ENCODE measurements around the gene KHDRBS1.

DNA sequence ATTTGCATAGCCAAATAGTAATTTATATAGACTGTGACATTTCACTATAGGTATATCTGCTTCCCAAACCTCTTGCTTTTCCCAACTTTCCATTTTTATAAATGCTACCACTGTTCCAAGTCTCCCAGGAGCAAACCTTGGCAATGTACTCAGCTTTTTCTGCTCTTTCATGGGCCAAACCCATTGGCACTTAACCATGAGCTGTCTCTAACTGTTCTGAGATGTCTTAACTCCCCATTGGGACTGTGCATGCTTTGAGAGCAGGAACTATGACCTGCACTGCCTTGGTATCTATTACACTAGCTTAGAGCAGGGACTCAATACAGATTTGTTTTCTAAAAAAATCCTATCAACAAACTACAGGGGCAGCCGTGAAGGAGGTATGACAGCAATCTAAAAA, 22.5 kb upstream of the KHDRBS1 start:
- TF ChIP-seq, protein P1, sequence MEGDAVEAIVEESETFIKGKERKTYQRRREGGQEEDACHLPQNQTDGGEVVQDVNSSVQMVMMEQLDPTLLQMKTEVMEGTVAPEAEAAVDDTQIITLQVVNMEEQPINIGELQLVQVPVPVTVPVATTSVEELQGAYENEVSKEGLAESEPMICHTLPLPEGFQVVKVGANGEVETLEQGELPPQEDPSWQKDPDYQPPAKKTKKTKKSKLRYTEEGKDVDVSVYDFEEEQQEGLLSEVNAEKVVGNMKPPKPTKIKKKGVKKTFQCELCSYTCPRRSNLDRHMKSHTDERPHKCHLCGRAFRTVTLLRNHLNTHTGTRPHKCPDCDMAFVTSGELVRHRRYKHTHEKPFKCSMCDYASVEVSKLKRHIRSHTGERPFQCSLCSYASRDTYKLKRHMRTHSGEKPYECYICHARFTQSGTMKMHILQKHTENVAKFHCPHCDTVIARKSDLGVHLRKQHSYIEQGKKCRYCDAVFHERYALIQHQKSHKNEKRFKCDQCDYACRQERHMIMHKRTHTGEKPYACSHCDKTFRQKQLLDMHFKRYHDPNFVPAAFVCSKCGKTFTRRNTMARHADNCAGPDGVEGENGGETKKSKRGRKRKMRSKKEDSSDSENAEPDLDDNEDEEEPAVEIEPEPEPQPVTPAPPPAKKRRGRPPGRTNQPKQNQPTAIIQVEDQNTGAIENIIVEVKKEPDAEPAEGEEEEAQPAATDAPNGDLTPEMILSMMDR (IDR thresholded peaks at IDR 0.05; ENCODE audit: low read depth, low read length, poor library complexity, severe bottlenecking), result no peak
- TF ChIP-seq EZH2phosphoT487 (IDR thresholded peaks at IDR 0.05; ENCODE audit: borderline replicate concordance, low read length), result no peak
